IPS-20b (cell line): ENCODE data around the gene LRRC61.

Source experiments
- H3K27ac ChIP-seq: one replicate; pipeline ENCODE4 v1.5.1; 2013; ENCODE audit warnings: low read length
- H3K27me3 ChIP-seq: 2 replicates; pipeline ENCODE4 v1.6.1; 2013; ENCODE audit warnings: mild to moderate bottlenecking, low read length, inconsistent platforms; ENCODE audit not compliant: insufficient read depth
- H3K36me3 ChIP-seq: 2 replicates; pipeline ENCODE4 v1.6.1; 2013; ENCODE audit warnings: low read depth, mild to moderate bottlenecking, inconsistent platforms, low read length, moderate library complexity; ENCODE audit not compliant: insufficient read depth
- H3K4me1 ChIP-seq: 2 replicates; pipeline ENCODE4 v1.6.1; 2013; ENCODE audit warnings: mild to moderate bottlenecking, control low read depth, inconsistent platforms, low read length, moderate library complexity; ENCODE audit not compliant: insufficient read depth
- H3K4me3 ChIP-seq: 2 replicates; pipeline ENCODE4 v1.5.1; 2013; ENCODE audit warnings: mild to moderate bottlenecking, low read length, inconsistent platforms
- H3K9ac ChIP-seq: 2 replicates; pipeline ENCODE4 v1.6.1; 2013; ENCODE audit warnings: low read depth, mild to moderate bottlenecking, inconsistent platforms, low read length, moderate library complexity
- H3K9me3 ChIP-seq: 2 replicates; pipeline ENCODE4 v1.6.1; 2013; ENCODE audit warnings: mild to moderate bottlenecking, low read depth, low read length, inconsistent platforms; ENCODE audit not compliant: insufficient read depth

LRRC61 gene

GRCh38 chr7:150335108-150335773, 12.1 kb downstream of the LRRC61 start:
- peak overlapping the region; percentile 88 for H3K27ac ChIP-seq
- H3K36me3 ChIP-seq, result peaks cover 76% of the 10 kb centered on the region
- peak overlapping the region; percentile 45; the same call in 1 of the 2 replicates for H3K4me3 ChIP-seq
- H3K9ac ChIP-seq, result peak overlapping the region; percentile 74; the same call in 1 of the 2 replicates
- no peaks in the 10 kb centered on the region for H3K27me3 ChIP-seq
- peaks cover 17% of the 10 kb centered on the region for H3K4me1 ChIP-seq
- no peaks in the 10 kb centered on the region for H3K9me3 ChIP-seq

GRCh38 chr7:150335774-150336112, 12.6 kb downstream of the LRRC61 start:
- no peaks in the 10 kb centered on the region for H3K9me3 ChIP-seq
- peaks cover 1% of the 10 kb centered on the region; the same call in 1 of the 2 replicates for H3K27me3 ChIP-seq
- peak overlapping the region; percentile 45; the same call in 1 of the 2 replicates for H3K4me3 ChIP-seq
- H3K9ac ChIP-seq, result peak overlapping the region; percentile 74; the same call in 1 of the 2 replicates
- peaks cover 71% of the 10 kb centered on the region for H3K36me3 ChIP-seq
- H3K4me1 ChIP-seq, result peaks cover 17% of the 10 kb centered on the region
- peak overlapping the region; percentile 88 for H3K27ac ChIP-seq

- H3K9ac ChIP-seq, result no peak overlapping the region; the same call in 1 of the 2 replicates
- H3K4me1 ChIP-seq, result peaks cover 17% of the 10 kb centered on the region
- no peak overlapping the region for H3K4me3 ChIP-seq
- no peaks in the 10 kb centered on the region for H3K9me3 ChIP-seq
- peaks cover 61% of the 10 kb centered on the region for H3K36me3 ChIP-seq
- no peak overlapping the region for H3K27ac ChIP-seq
- peaks cover 9% of the 10 kb centered on the region for H3K27me3 ChIP-seq
Observed at GRCh38 chr7:150336746-150337145, 13.6 kb downstream of the LRRC61 start.

GRCh38 chr7:150337179-150337578, 14.0 kb downstream of the LRRC61 start:
- H3K4me1 ChIP-seq, result peaks cover 21% of the 10 kb centered on the region
- H3K36me3 ChIP-seq, result peaks cover 57% of the 10 kb centered on the region
- H3K27ac ChIP-seq, result no peak overlapping the region
- no peak overlapping the region for H3K4me3 ChIP-seq
- no peaks in the 10 kb centered on the region for H3K9me3 ChIP-seq
- H3K9ac ChIP-seq, result no peak overlapping the region
- H3K27me3 ChIP-seq, result peaks cover 13% of the 10 kb centered on the region

- Histone ChIP-seq H3K9ac (no peak overlapping the region), H3K9me3 (no peaks in the 10 kb centered on the region), H3K27me3 (peaks cover 18% of the 10 kb centered on the region), H3K36me3 (peaks cover 53% of the 10 kb centered on the region), H3K4me1 (peaks cover 24% of the 10 kb centered on the region), H3K27ac (no peak overlapping the region), H3K4me3 (no peak overlapping the region)
Observed at GRCh38 chr7:150337659-150338081, 14.5 kb downstream of the LRRC61 start.

GRCh38 chr7:150338166-150338829, 15.1 kb downstream of the LRRC61 start:
- H3K4me3 ChIP-seq, result no peak overlapping the region
- H3K36me3 ChIP-seq, result peaks cover 47% of the 10 kb centered on the region
- no peak overlapping the region for H3K9ac ChIP-seq
- no peaks in the 10 kb centered on the region for H3K9me3 ChIP-seq
- H3K4me1 ChIP-seq, result peaks cover 24% of the 10 kb centered on the region
- H3K27ac ChIP-seq, result no peak overlapping the region
- peaks cover 24% of the 10 kb centered on the region for H3K27me3 ChIP-seq

- peak overlapping the region; percentile 68; the same call in 1 of the 2 replicates for H3K9ac ChIP-seq
- H3K4me3 ChIP-seq, result peak overlapping the region; percentile 79; the same call in 1 of the 2 replicates
- peaks cover 24% of the 10 kb centered on the region for H3K4me1 ChIP-seq
- peaks cover 39% of the 10 kb centered on the region for H3K36me3 ChIP-seq
- no peaks in the 10 kb centered on the region; the same call in 1 of the 2 replicates for H3K9me3 ChIP-seq
- peaks cover 34% of the 10 kb centered on the region for H3K27me3 ChIP-seq
- H3K27ac ChIP-seq, result no peak overlapping the region
Observed at GRCh38 chr7:150339409-150339809, 16.3 kb downstream of the LRRC61 start.

- Histone ChIP-seq H3K9ac (peak overlapping the region; percentile 79; the same call in 1 of the 2 replicates), H3K27me3 (peaks cover 34% of the 10 kb centered on the region), H3K27ac (no peak overlapping the region), H3K4me1 (peaks cover 23% of the 10 kb centered on the region), H3K9me3 (no peaks in the 10 kb centered on the region; the same call in 1 of the 2 replicates), H3K4me3 (peak overlapping the region; percentile 79), H3K36me3 (peaks cover 39% of the 10 kb centered on the region)
Observed at GRCh38 chr7:150340024-150340749, 17.0 kb downstream of the LRRC61 start.

- Histone ChIP-seq H3K36me3 (peaks cover 36% of the 10 kb centered on the region), H3K9me3 (no peaks in the 10 kb centered on the region; the same call in 1 of the 2 replicates), H3K9ac (peak overlapping the region; percentile 79; the same call in 1 of the 2 replicates), H3K4me1 (peaks cover 16% of the 10 kb centered on the region), H3K27me3 (peaks cover 34% of the 10 kb centered on the region), H3K4me3 (peak overlapping the region; percentile 79), H3K27ac (no peak overlapping the region)
Observed at GRCh38 chr7:150340875-150341262, 17.7 kb downstream of the LRRC61 start.

GRCh38 chr7:150341263-150342120, 18.3 kb downstream of the LRRC61 start, which contains the start of gene RARRES2:
RARRES2 (minus strand) TSS chr7:150341629; CDS start chr7:150340609, 1,020 bp downstream.
- peak within 1 kb of the TSS; percentile 79; the same call in 1 of the 2 replicates for H3K9ac ChIP-seq
- peaks cover 10% of the 10 kb centered on the region; the same call in 1 of the 2 replicates for H3K4me1 ChIP-seq
- peaks cover 34% of the 10 kb centered on the region for H3K27me3 ChIP-seq
- H3K4me3 ChIP-seq, result peak within 1 kb of the TSS; percentile 79
- H3K9me3 ChIP-seq, result no peaks in the 10 kb centered on the region; the same call in 1 of the 2 replicates
- peaks cover 30% of the 10 kb centered on the region for H3K36me3 ChIP-seq
- H3K27ac ChIP-seq, result no peak within 1 kb of the TSS

- Histone ChIP-seq H3K27ac (no peak overlapping the region), H3K36me3 (peaks cover 24% of the 10 kb centered on the region), H3K4me1 (peaks cover 8% of the 10 kb centered on the region; the same call in 1 of the 2 replicates), H3K9ac (peak overlapping the region; percentile 74; the same call in 1 of the 2 replicates), H3K4me3 (peak overlapping the region; percentile 79), H3K27me3 (peaks cover 34% of the 10 kb centered on the region), H3K9me3 (no peaks in the 10 kb centered on the region; the same call in 1 of the 2 replicates)
Observed at GRCh38 chr7:150342121-150342408, 18.9 kb downstream of the LRRC61 start.
